Fibroblast of lung (primary cell): ENCODE results near the gene NELFB. TPM values are rescaled to one million over a fixed set of nuclear protein-coding genes. Genes with fewer than 3 reads are reported as not detected.
A peak's percentile ranks its signal among the peaks of the same experiment; 100 is the strongest.

ENCODE experiments used
- DNase-seq, 2 donors: peaks; one replicate each; pipeline versions ENCODE4 v3.0.0 to v3.0.0-alpha.2; 2010; ENCODE audit warnings: low read depth in 2 of 2
- H2AFZ ChIP-seq: 2 replicates; pipeline ENCODE4 v1.5.1; 2012; ENCODE audit warnings: low read length, control low read depth, inconsistent platforms
- H3K27ac ChIP-seq: 2 replicates; pipeline ENCODE4 v1.5.1; 2011; ENCODE audit warnings: low read length, control low read depth; ENCODE audit not compliant: insufficient read depth
- H3K27me3 ChIP-seq: 2 replicates; pipeline ENCODE4 v1.5.1; 2011; ENCODE audit warnings: mild to moderate bottlenecking, low read length; ENCODE audit not compliant: control insufficient read depth, insufficient read depth
- H3K36me3 ChIP-seq: 2 replicates; pipeline ENCODE4 v1.5.1; 2011; ENCODE audit warnings: low read length; ENCODE audit not compliant: control insufficient read depth, insufficient read depth
- H3K4me1 ChIP-seq: 2 replicates; pipeline ENCODE4 v1.5.1; 2011; ENCODE audit warnings: low read length; ENCODE audit not compliant: control insufficient read depth, insufficient read depth; ENCODE audit errors: extremely low read depth
- H3K4me2 ChIP-seq: 2 replicates; pipeline ENCODE4 v1.5.1; 2011; ENCODE audit warnings: low read length, control low read depth; ENCODE audit not compliant: insufficient read depth; ENCODE audit errors: extremely low read depth
- H3K4me3 ChIP-seq, 4 experiments: fragments of 200-600 bp in 1 of 4; sonication (generic) in 1 of 4; replicated peaks in 1 of 4; 2 replicates each; pipeline ENCODE4 v1.5.1; 2011 to 2016; ENCODE audit warnings: low read length in 4 of 4, low read depth in 3 of 4, mild to moderate bottlenecking in 3 of 4, control low read depth in 2 of 4, inconsistent platforms in 1 of 4, mixed read lengths in 1 of 4; ENCODE audit not compliant: insufficient read depth in 1 of 4; ENCODE audit errors: control extremely low read depth in 1 of 4
- H3K79me2 ChIP-seq: 2 replicates; pipeline ENCODE4 v1.5.1; 2012; ENCODE audit warnings: mild to moderate bottlenecking, low read length, inconsistent platforms; ENCODE audit not compliant: control insufficient read depth, insufficient read depth
- H3K9ac ChIP-seq: 2 replicates; pipeline ENCODE4 v1.5.1; 2011; ENCODE audit warnings: mild to moderate bottlenecking, low read length, control low read depth; ENCODE audit not compliant: insufficient read depth
- H3K9me3 ChIP-seq: 2 replicates; pipeline ENCODE4 v1.5.1; 2012; ENCODE audit warnings: low read depth, low read length; ENCODE audit not compliant: control insufficient read depth, insufficient read depth
- H4K20me1 ChIP-seq: 2 replicates; pipeline ENCODE4 v1.5.1; 2011; ENCODE audit warnings: low read length; ENCODE audit not compliant: control insufficient read depth, insufficient read depth; ENCODE audit errors: extremely low read depth
- EZH2 ChIP-seq: IDR thresholded peaks from 2 replicates; pipeline ENCODE4 v1.5.1; 2012; ENCODE audit warnings: low read length, control low read depth, mild to moderate bottlenecking; ENCODE audit errors: missing control alignments
- polyA plus RNA-seq, 2 donors: library from polyadenylated mRNA; depleted of rRNA in 1 of 2; stranded (reverse) in 1 of 2; unstranded in 1 of 2; fragments of >200 nt; gene quantifications; 2 replicates each; pipeline ENCODE4 v1.2.1, GENCODE V29; 2011 to 2012; ENCODE audit warnings: missing spikeins in 1 of 2
- total RNA-seq: library from RNA; depleted of rRNA; stranded (reverse); fragments of >200 nt; gene quantifications from 2 replicates; pipeline ENCODE4 v1.2.1, GENCODE V29; 2014
- TF ChIP-seq, protein P1 (sequence below), 2 donors: IDR thresholded peaks in 1 of 2; conservative IDR thresholded peaks in 1 of 2; 1 replicate in 1 of 2; 2 replicates in 1 of 2; pipeline ENCODE4 v1.5.1; 2011 to 2012; ENCODE audit warnings: low read length in 2 of 2, control low read depth in 1 of 2, inconsistent platforms in 1 of 2, low read depth in 1 of 2, mild to moderate bottlenecking in 1 of 2

NELFB gene
- total and polyA plus RNA-seq, 2 donors (not counting 1 experiment from before 2014, with no cell fraction given) = 23.5 to 50.0 TPM

DNA sequence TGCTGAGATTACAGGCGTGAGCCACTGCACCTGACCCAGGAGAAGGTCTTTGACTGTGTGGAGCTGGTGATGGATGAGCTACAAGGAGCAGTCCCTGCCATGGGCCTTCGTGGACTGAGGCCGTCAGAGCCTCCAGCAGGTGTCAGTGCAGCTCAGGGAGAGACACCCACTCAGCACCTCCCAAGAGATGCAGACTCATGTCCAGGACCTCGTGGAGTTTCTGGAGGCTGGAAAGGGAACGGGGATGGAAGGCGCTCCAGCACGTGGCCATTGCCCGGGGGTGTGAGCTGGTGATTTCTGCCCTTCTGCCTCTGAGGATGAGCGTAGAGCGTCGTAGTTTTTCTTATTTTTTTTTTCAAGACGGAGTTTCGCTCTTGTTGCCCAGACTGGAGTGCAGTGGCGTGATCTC lies 31.9 kb downstream of the NELFB start:
- H3K36me3 ChIP-seq = peaks cover 3% of the 10 kb centered on the region
- TF ChIP-seq EZH2 = no peak
- TF ChIP-seq, protein P1, sequence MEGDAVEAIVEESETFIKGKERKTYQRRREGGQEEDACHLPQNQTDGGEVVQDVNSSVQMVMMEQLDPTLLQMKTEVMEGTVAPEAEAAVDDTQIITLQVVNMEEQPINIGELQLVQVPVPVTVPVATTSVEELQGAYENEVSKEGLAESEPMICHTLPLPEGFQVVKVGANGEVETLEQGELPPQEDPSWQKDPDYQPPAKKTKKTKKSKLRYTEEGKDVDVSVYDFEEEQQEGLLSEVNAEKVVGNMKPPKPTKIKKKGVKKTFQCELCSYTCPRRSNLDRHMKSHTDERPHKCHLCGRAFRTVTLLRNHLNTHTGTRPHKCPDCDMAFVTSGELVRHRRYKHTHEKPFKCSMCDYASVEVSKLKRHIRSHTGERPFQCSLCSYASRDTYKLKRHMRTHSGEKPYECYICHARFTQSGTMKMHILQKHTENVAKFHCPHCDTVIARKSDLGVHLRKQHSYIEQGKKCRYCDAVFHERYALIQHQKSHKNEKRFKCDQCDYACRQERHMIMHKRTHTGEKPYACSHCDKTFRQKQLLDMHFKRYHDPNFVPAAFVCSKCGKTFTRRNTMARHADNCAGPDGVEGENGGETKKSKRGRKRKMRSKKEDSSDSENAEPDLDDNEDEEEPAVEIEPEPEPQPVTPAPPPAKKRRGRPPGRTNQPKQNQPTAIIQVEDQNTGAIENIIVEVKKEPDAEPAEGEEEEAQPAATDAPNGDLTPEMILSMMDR (conservative IDR thresholded peaks at IDR 0.05 in 1 of 2, IDR thresholded peaks at IDR 0.05 in 1 of 2; ENCODE audit: low read depth in 1 of 2, low read length in 2 of 2) = peak; percentile 26 to 56
- H3K27me3 ChIP-seq = no peaks in the 10 kb centered on the region
- no peak overlapping the region for H3K4me2 ChIP-seq
- H3K9me3 ChIP-seq = no peaks in the 10 kb centered on the region
- H3K9ac ChIP-seq = no peak overlapping the region
- peak; percentile 52 to 58 for DNase-seq
- no peaks in the 10 kb centered on the region for H4K20me1 ChIP-seq
- no peak overlapping the region for H3K27ac ChIP-seq
- H3K79me2 ChIP-seq = no peaks in the 10 kb centered on the region
- H3K4me1 ChIP-seq = no peaks in the 10 kb centered on the region
- H2AFZ ChIP-seq = no peak overlapping the region
- H3K4me3 ChIP-seq = no peak overlapping the region

DNA sequence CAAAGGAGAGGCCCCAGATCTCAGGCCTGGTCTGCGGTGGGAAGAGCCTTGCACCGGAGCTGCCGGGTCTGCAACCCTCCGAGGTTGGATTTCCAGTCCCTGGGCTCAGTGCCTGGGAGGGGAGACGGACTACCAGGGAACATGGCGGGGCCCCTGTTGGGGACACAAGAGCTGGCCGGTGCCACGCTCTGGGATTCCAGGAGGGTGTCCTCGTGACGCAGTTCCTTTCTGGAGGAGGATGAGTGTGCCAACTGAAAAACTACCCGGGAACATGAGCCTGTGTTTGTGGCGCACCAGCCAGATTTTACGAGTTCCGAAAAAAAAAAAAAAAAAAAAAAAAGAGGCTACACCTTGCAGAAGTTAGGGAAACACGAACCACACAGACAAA lies 38.0 kb downstream of the NELFB start:
- Histone ChIP-seq H3K4me1 (peaks cover 2% of the 10 kb centered on the region), H4K20me1 (no peaks in the 10 kb centered on the region), H3K9me3 (no peaks in the 10 kb centered on the region), H3K36me3 (no peaks in the 10 kb centered on the region), H3K4me3 (no peak overlapping the region), H3K4me2 (no peak overlapping the region), H3K27ac (no peak overlapping the region), H3K79me2 (no peaks in the 10 kb centered on the region), H3K9ac (no peak overlapping the region), H3K27me3 (peaks cover 10% of the 10 kb centered on the region), H2AFZ (no peak overlapping the region)
- DNase-seq = no peak
- no peak for TF ChIP-seq EZH2
- TF ChIP-seq, protein P1 (conservative IDR thresholded peaks at IDR 0.05 in 1 of 2, IDR thresholded peaks at IDR 0.05 in 1 of 2; ENCODE audit: low read depth in 1 of 2, low read length in 2 of 2) = no peak

DNA sequence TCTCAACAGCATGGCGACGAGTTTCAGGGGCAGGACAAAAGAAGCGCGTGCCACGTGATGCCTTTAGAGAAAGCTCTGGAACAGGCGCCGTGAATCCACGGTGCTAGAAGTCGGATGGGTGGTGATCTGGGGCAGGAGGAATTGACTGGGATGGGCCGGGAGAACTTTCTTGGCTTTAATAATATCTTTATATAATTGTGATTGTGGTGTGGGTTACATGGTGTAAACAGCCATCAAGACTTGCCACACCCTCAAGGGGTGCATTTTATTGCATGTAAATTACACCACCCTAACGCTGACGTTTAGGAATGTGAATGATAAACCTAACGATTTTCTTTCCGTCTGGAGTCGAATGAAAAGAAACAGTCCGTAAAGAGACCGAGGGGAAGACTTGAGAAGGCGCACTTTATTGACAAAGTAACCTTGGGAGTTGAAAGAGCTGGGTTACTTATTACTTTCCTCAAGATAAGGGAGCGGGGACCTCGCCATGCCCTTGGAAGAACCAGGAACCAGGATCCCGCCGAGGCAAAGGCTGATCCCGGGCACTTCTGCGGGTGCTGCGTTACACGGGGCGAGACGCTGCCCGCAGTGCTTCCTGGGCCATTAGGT lies 38.5 kb downstream of the NELFB start:
- H3K9me3 ChIP-seq = no peaks in the 10 kb centered on the region
- no peaks in the 10 kb centered on the region for H3K79me2 ChIP-seq
- no peak overlapping the region for H3K4me3 ChIP-seq
- H3K36me3 ChIP-seq = no peaks in the 10 kb centered on the region
- H3K27ac ChIP-seq = no peak overlapping the region
- TF ChIP-seq, protein P1 (conservative IDR thresholded peaks at IDR 0.05 in 1 of 2, IDR thresholded peaks at IDR 0.05 in 1 of 2; ENCODE audit: low read depth in 1 of 2, low read length in 2 of 2) = no peak
- no peak for TF ChIP-seq EZH2
- H2AFZ ChIP-seq = no peak overlapping the region
- peaks cover 14% of the 10 kb centered on the region for H3K27me3 ChIP-seq
- H3K4me2 ChIP-seq = peak overlapping the region; percentile 56
- H4K20me1 ChIP-seq = no peaks in the 10 kb centered on the region
- peaks cover 5% of the 10 kb centered on the region for H3K4me1 ChIP-seq
- H3K9ac ChIP-seq = no peak overlapping the region
- DNase-seq = peak in 1 of 2 donors; percentile 61
